Posterior vena cava (tissue), 2 donors: ENCODE results near the gene VTI1B. TPM values are rescaled to one million over a fixed set of nuclear protein-coding genes. Genes with fewer than 3 reads are reported as not detected.
"Not testable (repeated sequence)": the region's sequence is repeated elsewhere in the genome, so short reads cannot be mapped to it uniquely, and the experiment has no call there.

Experiments
- DNase-seq: peaks from one replicate; pipeline ENCODE4 v3.0.0-alpha.2; 2020; ENCODE audit warnings: low spot score
- intact Hi-C, 2 donors: fragments of 100-400 bp; cut with DNase I; formaldehyde crosslinking; loops; one replicate each; pipeline versions ENCODE4 v1.14.1 to v1.14.2; 2022 to 2023
- total RNA-seq, 2 donors: library from RNA; stranded (reverse); fragmentation: NEBNext Ultra II Directional; extraction: Animal tissue kit (Norgen Biotek cat#: 25700); gene quantifications; one replicate each; pipeline ENCODE4 v1.2.1, GENCODE V29; 2021
- donor health status: DM: yes; HTN: yes; CAD: no.
- donor health status: DM: yes; HTN: yes; CAD: no.

The VTI1B gene
- total RNA-seq, 2 donors from 2014 or later = 111 to 117 TPM

- no peak for DNase-seq
- intact Hi-C loops = no loop called here
Observed at GRCh38 chr14:67641480-67641879, 33.0 kb downstream of the VTI1B start.

GRCh38 chr14:67638642-67639041 lies 35.8 kb downstream of the VTI1B start:
- no peak for DNase-seq
- intact Hi-C loops = no loop called here

- no peak for DNase-seq
- intact Hi-C loops = no loop called here
Observed at GRCh38 chr14:67636361-67636919, 38.0 kb downstream of the VTI1B start.

GRCh38 chr14:67633451-67634147 lies 40.8 kb downstream of the VTI1B start:
- no peak for DNase-seq
- intact Hi-C loops = no loop called here

- intact Hi-C loops = no loop called here
- no peak for DNase-seq
Observed at GRCh38 chr14:67630938-67631337, 43.5 kb downstream of the VTI1B start.

GRCh38 chr14:67630186-67630585 lies 44.2 kb downstream of the VTI1B start:
- intact Hi-C loops = no loop called here
- DNase-seq = no peak

GRCh38 chr14:67627519-67627918 lies 46.9 kb downstream of the VTI1B start:
- DNase-seq = no peak
- intact Hi-C loops = no loop called here

GRCh38 chr14:67626131-67626530 lies 48.3 kb downstream of the VTI1B start:
- DNase-seq, intact Hi-C loops: not testable (repeated sequence)

- intact Hi-C loops = loop anchor here in 1 of 2 donors (5.0 kb wide), 1 partner anchor 44 kb away; no protein-coding TSS in a partner anchor
- no peak for DNase-seq
Observed at GRCh38 chr14:67623114-67623513, 51.3 kb downstream of the VTI1B start.

GRCh38 chr14:67622675-67623074 lies 51.8 kb downstream of the VTI1B start:
- no peak for DNase-seq
- intact Hi-C loops = loop anchor here in 1 of 2 donors (5.0 kb wide), 1 partner anchor 45 kb away; no protein-coding TSS in a partner anchor

GRCh38 chr14:67620217-67620785 lies 54.1 kb downstream of the VTI1B start:
- intact Hi-C loops = loop anchor here in 1 of 2 donors (5.0 kb wide), 1 partner anchor 47 kb away; no protein-coding TSS in a partner anchor
- no peak for DNase-seq

- intact Hi-C loops = loop anchor here in 1 of 2 donors (5.0 kb wide), 1 partner anchor 48 kb away; no protein-coding TSS in a partner anchor
- DNase-seq = peak; percentile 98
Observed at GRCh38 chr14:67619446-67620216, 54.8 kb downstream of the VTI1B start, which contains the start of gene ARG2. Gene ARG2 (plus strand): TSS chr14:67619920. CDS start chr14:67619978, 58 bp downstream.

GRCh38 chr14:67618617-67619063 lies 55.8 kb downstream of the VTI1B start:
- DNase-seq = no peak
- intact Hi-C loops = no loop called here

- no peak for DNase-seq
- intact Hi-C loops = no loop called here
Observed at GRCh38 chr14:67610491-67610890, 63.9 kb downstream of the VTI1B start.

- intact Hi-C loops = no loop called here
- no peak for DNase-seq
Observed at GRCh38 chr14:67609642-67610310, 64.7 kb downstream of the VTI1B start.

GRCh38 chr14:67607646-67608045 lies 66.8 kb downstream of the VTI1B start:
- no peak for DNase-seq
- intact Hi-C loops = no loop called here

GRCh38 chr14:67602995-67603545 lies 71.4 kb downstream of the VTI1B start:
- no peak for DNase-seq
- intact Hi-C loops = no loop called here

- intact Hi-C loops = no loop called here
- no peak for DNase-seq
Observed at GRCh38 chr14:67602076-67602475, 72.4 kb downstream of the VTI1B start.

- DNase-seq, intact Hi-C loops: not testable (repeated sequence)
Observed at GRCh38 chr14:67600562-67600974, 73.9 kb downstream of the VTI1B start.
